ENCODE results near the gene EPB42.
"Not testable (repeated sequence)": the region's sequence is repeated elsewhere in the genome, so short reads cannot be mapped to it uniquely, and the experiment has no call there.

EPB42 gene

GRCh38 chr15:43212299-43212698, 8.5 kb downstream of the EPB42 start:
- no peak for DNase-seq (ENCODE audit: low spot score)

GRCh38 chr15:43211224-43211735, 9.5 kb downstream of the EPB42 start:
- no peak for DNase-seq (ENCODE audit: low spot score)

DNA sequence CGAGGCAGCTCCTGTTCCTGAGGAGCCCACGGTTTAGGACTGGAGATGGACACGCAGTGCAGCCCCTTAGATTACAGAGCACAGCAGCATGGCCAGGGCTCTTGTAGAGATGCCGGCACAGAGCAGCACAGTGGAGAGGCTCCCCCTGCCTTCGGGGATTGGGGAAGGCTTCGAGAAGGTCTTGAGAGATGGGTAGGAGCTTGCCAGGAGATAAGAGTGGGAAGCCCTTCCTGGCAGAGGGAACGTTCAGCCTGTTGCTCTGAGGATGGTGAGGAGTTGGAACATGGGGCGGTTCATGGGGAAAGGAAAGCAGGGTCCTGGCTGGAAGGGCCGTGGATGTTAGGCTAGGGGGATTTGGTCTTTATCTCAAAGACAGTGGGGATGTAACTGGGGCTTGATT, 10.0 kb downstream of the EPB42 start:
- no peak for DNase-seq (ENCODE audit: low spot score)

- no peak for DNase-seq (ENCODE audit: low spot score)
Observed at GRCh38 chr15:43210172-43210745, 10.6 kb downstream of the EPB42 start.

GRCh38 chr15:43209059-43209824, 11.6 kb downstream of the EPB42 start:
- DNase-seq (ENCODE audit: low spot score), result no peak

GRCh38 chr15:43208052-43209002, 12.5 kb downstream of the EPB42 start:
- DNase-seq (ENCODE audit: low spot score), result no peak

DNA sequence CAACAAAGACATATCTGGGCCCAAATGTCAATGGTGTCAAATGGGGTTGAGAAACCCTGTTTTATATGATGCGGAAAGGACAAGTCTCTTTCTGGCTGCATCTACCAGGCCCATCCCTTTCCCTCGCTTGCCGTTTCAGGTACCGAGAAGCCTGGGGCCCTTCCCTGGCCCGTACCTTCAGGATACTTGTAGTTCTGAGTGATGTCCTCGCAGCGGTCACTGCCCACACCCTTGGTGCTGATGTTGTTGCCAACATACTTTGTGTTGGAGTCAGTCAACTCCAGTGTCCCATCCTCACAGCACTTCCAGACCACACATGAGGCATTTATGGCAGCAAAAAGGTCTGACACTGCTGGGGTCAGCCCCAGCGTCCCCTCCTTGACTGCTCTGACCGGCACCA, 13.8 kb downstream of the EPB42 start:
- DNase-seq (ENCODE audit: low spot score), result no peak

DNA sequence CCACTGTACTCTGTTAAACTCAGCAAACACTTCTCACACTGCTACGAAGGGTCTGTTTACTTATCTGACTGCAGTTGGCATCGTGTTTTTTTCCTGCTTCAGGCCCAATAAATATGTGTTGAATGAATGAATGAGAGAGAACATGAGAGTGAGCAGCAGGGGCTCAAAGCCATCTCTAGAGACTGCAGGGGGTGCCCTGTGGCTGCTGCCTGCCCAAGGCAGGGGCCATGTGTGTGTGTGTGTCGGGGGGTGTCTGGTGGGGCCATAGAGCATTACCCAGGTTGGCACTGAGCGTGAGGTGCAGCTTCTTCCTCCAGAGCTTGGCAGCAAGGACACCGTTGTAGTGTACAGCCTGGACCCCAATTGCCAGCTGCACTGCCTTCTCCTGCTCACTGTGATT, 14.8 kb downstream of the EPB42 start:
- no peak for DNase-seq (ENCODE audit: low spot score)

- peak; percentile 68 for DNase-seq (ENCODE audit: low spot score)
Observed at GRCh38 chr15:43204016-43204901, 16.6 kb downstream of the EPB42 start.

GRCh38 chr15:43199945-43200488, 20.8 kb downstream of the EPB42 start:
- no peak for DNase-seq (ENCODE audit: low spot score)

DNA sequence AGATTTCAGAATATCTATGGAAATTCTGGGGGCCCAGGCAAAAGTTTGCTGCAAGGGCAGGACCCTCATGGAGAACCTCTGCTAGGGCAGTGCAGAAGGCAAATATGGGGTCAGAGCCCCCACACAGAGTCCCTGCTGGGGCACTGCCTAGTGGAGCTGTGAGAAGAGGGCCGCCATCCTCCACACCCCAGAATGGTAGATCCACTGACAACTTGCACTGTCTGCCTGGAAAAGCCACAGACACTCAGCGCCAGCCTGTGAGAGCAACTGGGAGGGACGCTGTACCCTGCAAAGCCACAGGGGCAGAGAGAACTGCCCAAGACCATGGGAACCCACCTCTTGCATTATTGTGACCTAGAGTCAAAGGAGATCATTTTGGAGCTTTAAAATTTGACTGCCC, 21.8 kb downstream of the EPB42 start:
- DNase-seq (ENCODE audit: low spot score), result no peak

DNA sequence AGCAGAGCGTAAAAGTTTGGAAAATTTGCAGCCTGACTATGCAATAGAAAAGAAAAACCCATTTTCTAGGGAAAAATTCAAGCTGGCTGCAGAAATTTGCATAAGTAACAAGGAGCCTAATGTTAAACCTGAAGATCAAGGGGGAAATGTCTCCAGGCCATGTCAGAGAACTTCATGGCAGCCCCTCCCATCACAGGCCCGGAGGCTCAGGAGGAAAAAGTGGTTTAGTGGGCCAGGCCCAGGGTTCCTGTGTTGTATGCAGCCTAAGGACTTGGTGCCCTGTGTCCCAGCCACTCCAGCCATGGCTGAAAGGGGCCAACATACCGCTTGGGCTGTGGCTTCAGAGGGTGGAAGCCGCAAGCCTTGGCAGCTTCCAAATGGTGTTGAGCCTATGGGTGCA, 22.3 kb downstream of the EPB42 start:
- not testable (repeated sequence) for DNase-seq (ENCODE audit: low spot score)

GRCh38 chr15:43197773-43198172, 23.0 kb downstream of the EPB42 start:
- not testable (repeated sequence) for DNase-seq (ENCODE audit: low spot score)

DNA sequence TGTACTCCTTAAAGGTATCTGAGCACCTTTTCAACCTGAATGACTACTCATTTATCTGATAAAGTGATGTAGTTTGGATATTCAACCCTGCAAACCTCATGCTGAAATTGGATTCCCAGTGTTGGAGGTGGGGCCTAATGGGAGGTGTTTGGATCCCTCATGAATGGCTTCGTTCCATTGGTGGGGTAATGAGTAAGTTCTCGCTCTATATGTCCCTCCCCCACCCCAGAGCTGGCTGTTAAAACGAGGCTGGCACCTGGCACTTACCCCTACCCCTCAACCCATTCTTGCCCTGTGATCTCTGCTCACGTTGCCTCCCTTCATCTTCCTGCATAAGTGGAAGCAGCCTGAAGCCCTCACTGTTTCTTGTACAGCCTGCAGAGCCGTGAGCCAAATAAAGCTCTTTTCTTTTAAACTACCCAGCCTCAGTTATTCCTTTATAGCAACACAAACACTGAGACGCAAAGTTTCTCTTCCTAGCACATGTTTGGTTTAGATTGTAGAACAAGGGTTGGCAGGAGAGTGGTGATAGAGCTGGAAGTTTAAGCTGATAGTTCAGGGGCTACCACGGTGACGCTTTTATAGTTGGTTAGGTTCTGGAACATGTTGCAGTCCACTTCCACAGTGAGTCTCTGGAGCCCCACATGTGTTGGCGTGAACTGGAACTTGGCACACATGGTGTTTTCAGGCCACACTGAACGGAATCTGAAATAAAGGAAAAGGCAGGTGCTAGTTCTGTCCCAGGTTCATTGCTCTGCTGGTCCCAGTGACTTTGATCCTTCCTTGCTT, 23.9 kb downstream of the EPB42 start:
- no peak for DNase-seq (ENCODE audit: low spot score)

DNA sequence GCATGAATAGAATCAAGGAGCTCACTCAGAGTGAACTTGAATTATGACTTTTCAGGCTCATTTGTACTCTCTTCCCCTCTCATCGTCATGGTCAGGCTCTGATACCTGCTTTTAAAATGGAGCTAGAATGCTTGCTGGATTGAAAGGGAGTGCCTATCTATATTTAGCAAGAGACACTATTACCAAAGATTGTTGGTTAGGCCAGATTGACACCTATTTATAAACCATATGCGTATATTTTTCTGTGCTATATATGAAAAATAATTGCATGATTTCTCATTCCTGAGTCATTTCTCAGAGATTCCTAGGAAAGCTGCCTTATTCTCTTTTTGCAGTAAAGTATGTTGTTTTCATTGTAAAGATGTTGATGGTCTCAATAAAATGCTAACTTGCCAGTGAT, 26.0 kb downstream of the EPB42 start:
- DNase-seq (ENCODE audit: low spot score), result no peak

- no peak for DNase-seq (ENCODE audit: low spot score)
Observed at GRCh38 chr15:43193710-43194109, 27.1 kb downstream of the EPB42 start.

DNA sequence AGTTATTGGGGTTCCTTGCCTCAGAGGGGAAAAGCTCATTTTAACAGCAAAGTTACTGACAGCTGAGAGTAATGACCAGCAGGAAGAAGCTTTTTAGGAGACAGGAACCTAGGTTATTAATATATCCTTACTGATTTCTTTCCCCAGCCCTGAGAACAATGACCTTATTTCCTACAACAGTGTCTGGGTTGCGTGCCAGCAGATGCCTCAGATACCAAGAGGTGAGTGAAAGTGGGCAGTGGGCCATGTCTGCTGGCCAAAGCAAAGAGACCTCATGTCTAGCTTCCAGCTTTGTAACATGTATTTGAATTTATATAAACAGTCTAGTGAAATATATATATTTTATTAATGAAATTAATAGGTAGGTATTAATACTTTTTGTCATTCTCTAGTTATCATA, 30.6 kb downstream of the EPB42 start:
- DNase-seq (ENCODE audit: low spot score), result no peak

DNA sequence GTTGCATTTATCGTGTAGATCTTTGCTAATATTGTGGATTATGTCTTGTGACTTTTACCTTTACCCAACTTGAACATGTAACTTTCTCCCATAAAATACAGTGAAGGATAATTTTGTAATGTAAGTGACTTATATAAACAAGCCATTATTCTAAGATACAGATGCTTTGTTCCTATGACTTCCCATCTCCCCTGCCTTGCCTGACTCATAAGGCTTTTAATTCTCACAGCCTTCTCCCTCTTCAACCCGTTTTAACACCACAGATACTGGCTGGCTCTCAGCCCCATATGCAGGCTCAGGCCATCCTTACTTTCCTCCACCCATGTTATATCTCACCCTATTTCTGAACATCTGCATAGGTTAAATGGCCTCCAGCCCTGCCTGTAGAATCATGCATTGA, 31.5 kb downstream of the EPB42 start:
- no peak for DNase-seq (ENCODE audit: low spot score)

DNA sequence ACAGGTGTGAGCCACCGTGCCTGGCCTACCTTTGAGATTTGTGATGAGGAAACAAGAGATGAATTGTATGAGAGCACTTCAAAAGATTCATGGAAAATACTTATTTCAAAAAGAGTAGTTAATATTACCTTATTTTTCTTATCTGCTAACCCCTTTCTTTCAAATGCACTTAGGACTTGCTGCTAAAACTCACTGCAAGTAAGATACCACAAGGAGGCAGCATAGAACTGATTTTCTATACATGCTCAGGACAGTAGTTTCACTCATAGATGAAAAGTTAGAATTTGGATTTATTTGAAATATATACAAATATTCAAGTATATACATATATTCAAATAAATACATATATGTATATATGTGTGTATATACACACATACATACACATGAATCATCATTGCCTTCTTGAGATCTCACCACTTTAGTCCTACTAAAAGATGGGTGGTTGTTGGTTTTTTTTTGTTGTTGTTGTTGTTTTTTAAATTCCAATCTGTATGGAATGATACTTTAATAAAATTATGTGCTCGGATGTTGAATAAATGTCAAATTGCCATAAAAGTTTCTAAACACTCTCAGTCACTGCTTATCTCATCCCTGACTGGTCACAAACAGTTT, 33.2 kb downstream of the EPB42 start:
- DNase-seq (ENCODE audit: low spot score), result no peak

- no peak for DNase-seq (ENCODE audit: low spot score)
Observed at GRCh38 chr15:43186003-43186353, 34.8 kb downstream of the EPB42 start.

Measured in D341Med (cell line).